MM.1S (cell line): ENCODE results near the gene LDHB.
"Not testable (repeated sequence)": the region's sequence is repeated elsewhere in the genome, so short reads cannot be mapped to it uniquely, and the experiment has no call there.

Source experiments
- DNase-seq: peaks from one replicate; pipeline ENCODE4 v3.0.0-alpha.2; 2015
- H2AFZ ChIP-seq: fragments of 300-600 bp; sonication (generic); 2 replicates; pipeline ENCODE4 v1.6.0; 2016; ENCODE audit warnings: antibody characterized with exemption, low read length
- H3F3A ChIP-seq: fragments of 300-600 bp; sonication (generic); 2 replicates; pipeline ENCODE4 v1.6.1; 2016; ENCODE audit warnings: mild to moderate bottlenecking, antibody characterized with exemption, low read length, moderate library complexity, mixed read lengths; ENCODE audit not compliant: insufficient read depth
- H3K27ac ChIP-seq: fragments of 300-600 bp; sonication (generic); 2 replicates; pipeline ENCODE4 v1.5.1; 2016; ENCODE audit warnings: mild to moderate bottlenecking, low read length
- H3K27me3 ChIP-seq: fragments of 300-600 bp; sonication (generic); replicated peaks from 2 replicates; pipeline ENCODE4 v1.6.0; 2016; ENCODE audit warnings: low read length; ENCODE audit not compliant: insufficient read depth
- H3K36me3 ChIP-seq: fragments of 300-600 bp; sonication (generic); replicated peaks from 2 replicates; pipeline ENCODE4 v1.6.1; 2016; ENCODE audit warnings: mild to moderate bottlenecking, low read length, mixed read lengths; ENCODE audit not compliant: insufficient read depth
- H3K4me1 ChIP-seq: fragments of 300-600 bp; sonication (generic); 2 replicates; pipeline ENCODE4 v1.6.1; 2016; ENCODE audit warnings: low read length, mixed read lengths
- H3K4me2 ChIP-seq: fragments of 300-600 bp; sonication (generic); 2 replicates; pipeline ENCODE4 v1.6.0; 2016; ENCODE audit warnings: low read depth, low read length
- H3K4me3 ChIP-seq: fragments of 300-600 bp; sonication (generic); 2 replicates; pipeline ENCODE4 v1.5.1; 2016; ENCODE audit warnings: low read length, mixed read lengths
- H3K79me2 ChIP-seq: fragments of 300-600 bp; sonication (generic); 2 replicates; pipeline ENCODE4 v1.6.1; 2016; ENCODE audit warnings: mixed run types, low read length, mixed read lengths
- H3K9ac ChIP-seq: fragments of 300-600 bp; sonication (generic); 2 replicates; pipeline ENCODE4 v1.6.1; 2016; ENCODE audit warnings: low read length, mixed read lengths
- H3K9me2 ChIP-seq: fragments of 300-600 bp; sonication (generic); replicated peaks from 2 replicates; pipeline ENCODE4 v1.6.1; 2016; ENCODE audit warnings: mild to moderate bottlenecking, low read length, mixed read lengths; ENCODE audit not compliant: insufficient read depth
- H3K9me3 ChIP-seq: fragments of 300-600 bp; sonication (generic); replicated peaks from 2 replicates; pipeline ENCODE4 v1.6.1; 2016; ENCODE audit warnings: mild to moderate bottlenecking, low read length, mixed read lengths; ENCODE audit not compliant: insufficient read depth
- H4K20me1 ChIP-seq: fragments of 300-600 bp; sonication (generic); 2 replicates; pipeline ENCODE4 v1.6.1; 2016; ENCODE audit warnings: mild to moderate bottlenecking, low read length, moderate library complexity, mixed read lengths; ENCODE audit not compliant: insufficient read depth
- CTCF ChIP-seq: fragments of 300-600 bp; sonication (generic); IDR thresholded peaks from 2 replicates; pipeline ENCODE4 v1.5.1; 2016; ENCODE audit warnings: antibody characterized with exemption, low read length, mixed read lengths
- EZH2 ChIP-seq: fragments of 300-600 bp; sonication (generic); optimal IDR thresholded peaks from 2 replicates; pipeline ENCODE3; 2017; ENCODE audit warnings: low read depth, mild to moderate bottlenecking, antibody characterized with exemption, low read length, mixed read lengths
- EZH2phosphoT487 ChIP-seq: fragments of 300-600 bp; sonication (generic); IDR thresholded peaks from 2 replicates; pipeline ENCODE4 v1.6.1; 2018; ENCODE audit warnings: antibody characterized with exemption, low read length

LDHB gene

GRCh38 chr12:21600196-21600595 lies 57.4 kb downstream of the LDHB start:
- H3K9me3 ChIP-seq: no peaks in the 10 kb centered on the region
- no peaks in the 10 kb centered on the region for H3K79me2 ChIP-seq
- H3K27me3 ChIP-seq: no peaks in the 10 kb centered on the region
- H3K9me2 ChIP-seq: no peaks in the 10 kb centered on the region
- H2AFZ ChIP-seq: no peak overlapping the region
- no peaks in the 10 kb centered on the region for H3F3A ChIP-seq
- no peak overlapping the region for H3K4me2 ChIP-seq
- no peak overlapping the region for H3K4me3 ChIP-seq
- H4K20me1 ChIP-seq: no peaks in the 10 kb centered on the region
- no peaks in the 10 kb centered on the region for H3K36me3 ChIP-seq
- no peak overlapping the region for H3K9ac ChIP-seq
- no peak for DNase-seq
- no peak for TF ChIP-seq EZH2
- no peak for TF ChIP-seq EZH2phosphoT487
- TF ChIP-seq CTCF: no peak
- H3K27ac ChIP-seq: no peak overlapping the region
- H3K4me1 ChIP-seq: no peaks in the 10 kb centered on the region

GRCh38 chr12:21599143-21599999 lies 58.3 kb downstream of the LDHB start:
- no peaks in the 10 kb centered on the region for H4K20me1 ChIP-seq
- no peaks in the 10 kb centered on the region for H3K79me2 ChIP-seq
- H3K4me2 ChIP-seq: no peak overlapping the region
- H3K27ac ChIP-seq: no peak overlapping the region
- DNase-seq: no peak
- H3K9me3 ChIP-seq: no peaks in the 10 kb centered on the region
- no peak overlapping the region for H3K4me3 ChIP-seq
- H3K9ac ChIP-seq: no peak overlapping the region
- H3K36me3 ChIP-seq: no peaks in the 10 kb centered on the region
- no peaks in the 10 kb centered on the region for H3F3A ChIP-seq
- H3K4me1 ChIP-seq: no peaks in the 10 kb centered on the region
- H3K27me3 ChIP-seq: no peaks in the 10 kb centered on the region
- no peak overlapping the region for H2AFZ ChIP-seq
- no peak for TF ChIP-seq CTCF
- TF ChIP-seq EZH2: no peak
- TF ChIP-seq EZH2phosphoT487: no peak
- H3K9me2 ChIP-seq: no peaks in the 10 kb centered on the region

GRCh38 chr12:21598651-21599050 lies 59.0 kb downstream of the LDHB start:
- no peaks in the 10 kb centered on the region for H3K9me2 ChIP-seq
- DNase-seq: no peak

GRCh38 chr12:21595356-21595755 lies 62.3 kb downstream of the LDHB start:
- not testable (repeated sequence) for H3K9ac ChIP-seq, H3K9me2 ChIP-seq, H2AFZ ChIP-seq, H3F3A ChIP-seq, H3K27ac ChIP-seq, H3K4me2 ChIP-seq, H3K27me3 ChIP-seq, H3K36me3 ChIP-seq, H4K20me1 ChIP-seq, DNase-seq, H3K4me3 ChIP-seq, H3K9me3 ChIP-seq, H3K4me1 ChIP-seq, H3K79me2 ChIP-seq

More at GRCh38 chr12:21598651-21599050, 59.0 kb downstream of the LDHB start:
- Histone ChIP-seq H3K4me1 (no peaks in the 10 kb centered on the region), H4K20me1 (no peaks in the 10 kb centered on the region), H3K27me3 (no peaks in the 10 kb centered on the region), H3K9me3 (no peaks in the 10 kb centered on the region), H3K27ac (no peak overlapping the region), H3F3A (no peaks in the 10 kb centered on the region), H2AFZ (no peak overlapping the region), H3K4me2 (no peak overlapping the region), H3K9ac (no peak overlapping the region), H3K36me3 (no peaks in the 10 kb centered on the region), H3K4me3 (no peak overlapping the region), H3K79me2 (no peaks in the 10 kb centered on the region)
- no peak for TF ChIP-seq EZH2phosphoT487
- TF ChIP-seq EZH2: no peak
- no peak for TF ChIP-seq CTCF
